SKM-1 (cell line): ENCODE data around the gene MACIR.

Experiments used
- DNase-seq: peaks from one replicate; lab custom pipeline; 2025; ENCODE audit not compliant: unreplicated experiment; lab: John Stamatoyannopoulos, UW

The MACIR gene

DNA sequence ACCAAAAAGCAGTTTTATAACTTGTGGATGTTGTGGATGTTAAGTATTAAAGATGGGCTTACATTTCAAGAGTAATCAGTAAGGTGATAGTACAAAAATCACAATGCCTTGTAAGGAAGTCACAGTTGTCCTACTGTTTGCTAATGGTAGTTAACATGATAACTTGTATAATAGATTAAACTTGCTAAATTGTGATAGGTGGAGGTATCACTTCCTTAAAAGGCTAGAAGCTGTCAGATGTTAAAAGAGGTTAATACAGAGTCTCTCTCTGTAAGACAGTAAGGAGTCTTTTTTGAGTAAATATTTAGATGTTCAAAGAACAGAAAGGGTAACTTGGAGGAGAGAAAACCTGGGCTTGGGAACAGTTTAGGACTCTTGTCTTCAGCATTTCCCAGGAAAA is 14.2 kb upstream of the MACIR start:
- no peak for DNase-seq

- DNase-seq, result no peak
Observed at GRCh38 chr5:103245761-103246160, 12.8 kb upstream of the MACIR start.

GRCh38 chr5:103247118-103247517 is 11.4 kb upstream of the MACIR start:
- DNase-seq, result no peak

GRCh38 chr5:103249068-103249467 is 9.5 kb upstream of the MACIR start:
- DNase-seq, result no peak

- DNase-seq, result no peak
Observed at GRCh38 chr5:103254921-103255320, 3.6 kb upstream of the MACIR start.

- DNase-seq, result no peak
Observed at GRCh38 chr5:103255691-103256090, 2.9 kb upstream of the MACIR start.

- DNase-seq, result no peak
Observed at GRCh38 chr5:103256178-103256577, 2.4 kb upstream of the MACIR start.

- DNase-seq, result peak; percentile 23
Observed at GRCh38 chr5:103258957-103259704, 568 bp downstream of the MACIR start.

- DNase-seq, result no peak
Observed at GRCh38 chr5:103259705-103260355, 1.3 kb downstream of the MACIR start.

GRCh38 chr5:103260951-103261350 is 2.4 kb downstream of the MACIR start:
- no peak for DNase-seq

- DNase-seq, result no peak
Observed at GRCh38 chr5:103262422-103262871, 3.9 kb downstream of the MACIR start.

GRCh38 chr5:103263054-103263453 is 4.5 kb downstream of the MACIR start:
- DNase-seq, result no peak

DNA sequence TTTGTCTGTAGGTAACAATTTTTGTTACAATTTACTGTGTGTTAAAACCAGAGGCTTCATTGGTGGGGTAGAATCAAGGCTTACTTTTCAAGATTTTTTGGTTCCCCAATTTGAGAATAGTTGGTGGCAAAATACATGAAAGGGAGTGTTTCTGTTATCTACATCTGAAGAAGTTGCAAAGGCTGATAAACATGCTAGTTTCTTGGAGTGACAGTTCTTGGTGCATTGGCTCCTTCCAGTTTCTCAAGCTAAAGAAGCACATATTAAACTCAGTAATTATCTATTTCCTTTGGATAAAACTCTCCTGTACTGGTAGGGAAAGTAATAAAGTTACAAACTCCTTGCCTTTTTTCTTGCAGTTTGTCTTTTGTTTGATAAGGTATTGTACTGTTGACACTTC is 5.9 kb downstream of the MACIR start:
- DNase-seq, result no peak

DNA sequence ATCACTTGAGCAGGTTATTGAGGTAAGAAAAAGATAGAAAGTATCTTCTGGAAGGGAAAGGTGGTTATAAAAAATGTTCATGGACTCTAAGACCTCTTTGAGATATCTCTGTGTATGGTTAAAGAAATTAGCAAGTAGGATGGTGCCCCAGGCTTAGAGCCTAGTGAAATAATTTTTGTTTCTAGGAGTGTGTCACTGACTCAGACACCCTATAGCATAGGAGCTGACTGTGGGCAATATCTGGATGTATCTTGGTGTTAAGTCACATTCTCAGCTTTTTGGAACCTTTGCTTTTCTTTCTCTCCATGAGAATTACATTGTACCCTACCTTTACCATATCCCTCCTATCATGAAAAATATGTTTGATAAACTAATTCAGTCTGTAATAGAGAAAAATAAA is 12.0 kb downstream of the MACIR start:
- no peak for DNase-seq

DNA sequence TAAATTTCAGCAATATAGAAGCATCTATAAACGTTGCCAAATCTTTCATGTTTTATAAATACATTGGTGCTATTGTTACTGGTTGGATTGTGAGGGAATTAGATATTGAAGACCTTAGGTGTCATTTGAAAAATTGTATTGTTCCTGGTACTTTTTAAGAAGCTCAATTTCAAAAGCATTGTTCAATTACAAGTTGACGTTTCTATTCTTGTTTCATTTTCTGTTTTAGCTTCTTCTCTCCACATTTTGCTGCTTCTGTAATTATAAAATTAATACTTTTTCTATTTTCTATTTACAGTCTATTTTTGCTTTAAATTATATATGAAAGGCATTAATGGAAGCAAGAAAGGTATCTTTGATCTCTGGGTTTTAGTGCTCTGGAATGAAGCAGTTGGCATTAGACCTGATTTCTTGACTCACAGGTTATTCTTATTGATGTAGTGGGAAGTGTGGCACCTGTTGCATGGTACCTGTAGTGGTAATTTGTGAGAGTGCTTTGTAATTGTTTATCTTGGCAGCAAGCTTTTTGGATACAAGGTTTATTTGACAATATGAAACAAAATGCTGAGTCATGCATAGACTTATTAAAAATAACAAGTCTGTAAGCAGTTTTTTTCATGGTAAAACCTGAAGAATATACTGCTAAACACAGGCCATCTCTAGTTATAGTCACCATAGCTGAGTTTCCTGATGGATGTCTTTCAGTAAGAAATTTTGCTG is 13.2 kb downstream of the MACIR start:
- no peak for DNase-seq

GRCh38 chr5:103272377-103272776 is 13.8 kb downstream of the MACIR start:
- DNase-seq, result no peak

GRCh38 chr5:103273952-103274351 is 15.4 kb downstream of the MACIR start:
- no peak for DNase-seq

GRCh38 chr5:103275851-103276250 is 17.3 kb downstream of the MACIR start:
- DNase-seq, result no peak

- DNase-seq, result no peak
Observed at GRCh38 chr5:103280967-103281366, 22.4 kb downstream of the MACIR start.

- no peak for DNase-seq
Observed at GRCh38 chr5:103283120-103283519, 24.6 kb downstream of the MACIR start.

DNA sequence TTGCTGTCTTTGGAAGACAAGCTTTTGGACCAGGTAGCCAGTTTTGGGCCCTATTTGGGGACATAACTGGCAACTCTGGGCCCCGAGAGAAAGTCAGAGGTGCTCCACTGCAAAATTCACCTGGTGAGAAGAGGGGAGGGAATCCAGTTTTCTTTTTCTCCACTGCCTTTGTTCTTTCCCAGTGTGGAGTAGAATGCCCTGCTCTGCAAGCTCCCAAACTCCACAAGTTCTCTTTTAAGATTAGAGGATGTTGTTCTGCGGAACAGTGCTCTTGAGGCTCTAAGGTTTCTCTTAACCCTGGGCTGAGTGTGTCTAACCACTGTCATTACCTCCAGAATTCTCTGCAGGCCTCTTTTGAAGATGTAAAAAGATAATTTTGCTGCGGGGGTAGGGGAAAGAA is 25.3 kb downstream of the MACIR start:
- DNase-seq, result no peak

GRCh38 chr5:103286622-103287021 is 28.1 kb downstream of the MACIR start:
- DNase-seq, result no peak
